Measurements from ENCODE around the gene ADAMTS12.

Gene ADAMTS12

GRCh38 chr5:33583332-33583731, 308.5 kb downstream of the ADAMTS12 start:
- no peak overlapping the region for H3K4me2 ChIP-seq (ENCODE audit: low read length, poor library complexity, severe bottlenecking)
- no peaks in the 10 kb centered on the region for H3K27me3 ChIP-seq (ENCODE audit: control insufficient read depth in 1 of 2, insufficient read depth in 1 of 2, low read length in 2 of 2)
- no peak overlapping the region for H3K14ac ChIP-seq (ENCODE audit: low read length in 2 of 2)
- H2BK15ac ChIP-seq (ENCODE audit: low read depth, poor library complexity, severe bottlenecking), result no peak overlapping the region
- H3K9ac ChIP-seq (ENCODE audit: low read length), result no peak overlapping the region
- H2BK12ac ChIP-seq (ENCODE audit: low read length in 2 of 2), result no peak overlapping the region
- no peak overlapping the region for H3K27ac ChIP-seq (ENCODE audit: low read length, poor library complexity, severe bottlenecking)
- H2BK120ac ChIP-seq (ENCODE audit: low read depth, low read length), result no peak overlapping the region
- H3K79me1 ChIP-seq (replicated peaks; ENCODE audit: low read length, poor library complexity, severe bottlenecking), result peaks cover 2% of the 10 kb centered on the region
- H4K91ac ChIP-seq (ENCODE audit: low read length), result no peak overlapping the region
- no peak overlapping the region for H3K23ac ChIP-seq (ENCODE audit: low read length in 2 of 2)
- H3K4me1 ChIP-seq (ENCODE audit: control insufficient read depth, insufficient read depth, low read depth, low read length), result no peaks in the 10 kb centered on the region
- H3K9me3 ChIP-seq (ENCODE audit: control insufficient read depth, low read length), result no peaks in the 10 kb centered on the region
- no peak overlapping the region for H3K18ac ChIP-seq (ENCODE audit: low read depth in 1 of 2, low read length in 2 of 2)
- H3K4me3 ChIP-seq (ENCODE audit: insufficient read depth in 1 of 2, low read depth in 1 of 2, low read length in 2 of 2), result no peak overlapping the region
- no peak overlapping the region for H2BK5ac ChIP-seq (ENCODE audit: low read depth, low read length, poor library complexity, severe bottlenecking)
- DNase-seq, result no peak
- H2AK5ac ChIP-seq (ENCODE audit: low read length, severe bottlenecking), result no peak overlapping the region
- no peak overlapping the region for H4K8ac ChIP-seq (ENCODE audit: low read length)
- H3K4ac ChIP-seq (ENCODE audit: low read depth in 1 of 2, low read length in 2 of 2), result no peak overlapping the region
- peaks cover 16 to 87% of the 10 kb centered on the region in 2 experiments for H3K36me3 ChIP-seq (ENCODE audit: control insufficient read depth in 1 of 2, insufficient read depth in 2 of 2, low read depth in 1 of 2, low read length in 2 of 2)
- WGBS, result 78% methylated on average over 4 of the region's 6 CpGs
- H2AFZ ChIP-seq (ENCODE audit: low read depth, low read length), result no peak overlapping the region

GRCh38 chr5:33582417-33582816, 309.4 kb downstream of the ADAMTS12 start:
- no peak overlapping the region for H2BK120ac ChIP-seq (ENCODE audit: low read depth, low read length)
- WGBS, result 94% methylated on average over 6 of the region's 7 CpGs
- peaks cover 2% of the 10 kb centered on the region for H3K79me1 ChIP-seq (replicated peaks; ENCODE audit: low read length, poor library complexity, severe bottlenecking)
- H2BK5ac ChIP-seq (ENCODE audit: low read depth, low read length, poor library complexity, severe bottlenecking), result no peak overlapping the region
- H3K23ac ChIP-seq (ENCODE audit: low read length in 2 of 2), result no peak overlapping the region
- no peak overlapping the region for H3K4ac ChIP-seq (ENCODE audit: low read depth in 1 of 2, low read length in 2 of 2)
- no peak overlapping the region for H3K4me2 ChIP-seq (ENCODE audit: low read length, poor library complexity, severe bottlenecking)
- no peak overlapping the region for H3K4me3 ChIP-seq (ENCODE audit: insufficient read depth in 1 of 2, low read depth in 1 of 2, low read length in 2 of 2)
- H2BK15ac ChIP-seq (ENCODE audit: low read depth, poor library complexity, severe bottlenecking), result no peak overlapping the region
- no peak overlapping the region for H2BK12ac ChIP-seq (ENCODE audit: low read length in 2 of 2)
- H3K4me1 ChIP-seq (ENCODE audit: control insufficient read depth, insufficient read depth, low read depth, low read length), result no peaks in the 10 kb centered on the region
- H3K9me3 ChIP-seq (ENCODE audit: control insufficient read depth, low read length), result no peaks in the 10 kb centered on the region
- H3K36me3 ChIP-seq (ENCODE audit: control insufficient read depth in 1 of 2, insufficient read depth in 2 of 2, low read depth in 1 of 2, low read length in 2 of 2), result peaks cover 13 to 87% of the 10 kb centered on the region in 2 experiments
- no peak overlapping the region for H2AFZ ChIP-seq (ENCODE audit: low read depth, low read length)
- H3K14ac ChIP-seq (ENCODE audit: low read length in 2 of 2), result no peak overlapping the region
- H3K9ac ChIP-seq (ENCODE audit: low read length), result no peak overlapping the region
- H2AK5ac ChIP-seq (ENCODE audit: low read length, severe bottlenecking), result no peak overlapping the region
- H3K27me3 ChIP-seq (ENCODE audit: control insufficient read depth in 1 of 2, insufficient read depth in 1 of 2, low read length in 2 of 2), result no peaks in the 10 kb centered on the region
- DNase-seq, result no peak
- H3K18ac ChIP-seq (ENCODE audit: low read depth in 1 of 2, low read length in 2 of 2), result no peak overlapping the region
- H4K8ac ChIP-seq (ENCODE audit: low read length), result no peak overlapping the region
- no peak overlapping the region for H3K27ac ChIP-seq (ENCODE audit: low read length, poor library complexity, severe bottlenecking)
- no peak overlapping the region for H4K91ac ChIP-seq (ENCODE audit: low read length)

DNA sequence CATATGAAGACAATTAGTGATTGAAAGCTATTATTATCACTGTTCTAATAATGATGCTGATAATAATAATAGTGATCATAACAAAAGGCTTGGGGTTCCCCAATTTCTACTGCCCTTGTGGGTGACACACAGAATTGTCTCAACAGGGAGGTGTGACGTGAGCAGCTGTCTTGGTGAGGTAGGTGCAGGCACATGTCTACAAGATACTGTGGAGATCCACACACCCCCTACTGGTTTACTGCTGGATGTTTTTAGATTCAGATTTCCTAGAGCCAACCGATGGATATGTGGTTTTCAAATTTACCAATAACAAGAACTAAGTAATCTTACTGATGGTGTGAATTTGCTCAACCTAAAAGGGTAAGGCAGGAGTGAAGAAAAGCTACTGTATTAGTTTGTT, 312.0 kb downstream of the ADAMTS12 start:
- H3K4me3 ChIP-seq (ENCODE audit: insufficient read depth in 1 of 2, low read depth in 1 of 2, low read length in 2 of 2), result no peak overlapping the region
- H2BK120ac ChIP-seq (ENCODE audit: low read depth, low read length), result no peak overlapping the region
- H2BK15ac ChIP-seq (ENCODE audit: low read depth, poor library complexity, severe bottlenecking), result no peak overlapping the region
- no peak overlapping the region for H3K27ac ChIP-seq (ENCODE audit: low read length, poor library complexity, severe bottlenecking)
- H2AFZ ChIP-seq (ENCODE audit: low read depth, low read length), result no peak overlapping the region
- no peak overlapping the region for H3K18ac ChIP-seq (ENCODE audit: low read depth in 1 of 2, low read length in 2 of 2)
- peaks cover 24 to 85% of the 10 kb centered on the region in 2 experiments for H3K36me3 ChIP-seq (ENCODE audit: control insufficient read depth in 1 of 2, insufficient read depth in 2 of 2, low read depth in 1 of 2, low read length in 2 of 2)
- H4K8ac ChIP-seq (ENCODE audit: low read length), result no peak overlapping the region
- H3K9ac ChIP-seq (ENCODE audit: low read length), result no peak overlapping the region
- H2BK12ac ChIP-seq (ENCODE audit: low read length in 2 of 2), result no peak overlapping the region
- no peaks in the 10 kb centered on the region for H3K27me3 ChIP-seq (ENCODE audit: control insufficient read depth in 1 of 2, insufficient read depth in 1 of 2, low read length in 2 of 2)
- H2BK5ac ChIP-seq (ENCODE audit: low read depth, low read length, poor library complexity, severe bottlenecking), result no peak overlapping the region
- H3K79me1 ChIP-seq (replicated peaks; ENCODE audit: low read length, poor library complexity, severe bottlenecking), result peaks cover 6% of the 10 kb centered on the region
- H3K23ac ChIP-seq (ENCODE audit: low read length in 2 of 2), result no peak overlapping the region
- no peaks in the 10 kb centered on the region for H3K4me1 ChIP-seq (ENCODE audit: control insufficient read depth, insufficient read depth, low read depth, low read length)
- H2AK5ac ChIP-seq (ENCODE audit: low read length, severe bottlenecking), result no peak overlapping the region
- H4K91ac ChIP-seq (ENCODE audit: low read length), result no peak overlapping the region
- H3K14ac ChIP-seq (ENCODE audit: low read length in 2 of 2), result no peak overlapping the region
- WGBS, result 100% methylated on average over 1 of the region's 2 CpGs
- no peaks in the 10 kb centered on the region for H3K9me3 ChIP-seq (ENCODE audit: control insufficient read depth, low read length)
- DNase-seq, result no peak
- no peak overlapping the region for H3K4ac ChIP-seq (ENCODE audit: low read depth in 1 of 2, low read length in 2 of 2)
- H3K4me2 ChIP-seq (ENCODE audit: low read length, poor library complexity, severe bottlenecking), result no peak overlapping the region

GRCh38 chr5:33579152-33579551, 312.6 kb downstream of the ADAMTS12 start:
- Histone ChIP-seq H3K27me3 (ENCODE audit: control insufficient read depth in 1 of 2, insufficient read depth in 1 of 2, low read length in 2 of 2) (no peaks in the 10 kb centered on the region), H2BK15ac (ENCODE audit: low read depth, poor library complexity, severe bottlenecking) (no peak overlapping the region), H4K91ac (ENCODE audit: low read length) (no peak overlapping the region), H3K23ac (ENCODE audit: low read length in 2 of 2) (no peak overlapping the region), H3K79me1 (replicated peaks; ENCODE audit: low read length, poor library complexity, severe bottlenecking) (peaks cover 6% of the 10 kb centered on the region), H2AK5ac (ENCODE audit: low read length, severe bottlenecking) (no peak overlapping the region), H3K27ac (ENCODE audit: low read length, poor library complexity, severe bottlenecking) (no peak overlapping the region), H3K4ac (ENCODE audit: low read depth in 1 of 2, low read length in 2 of 2) (no peak overlapping the region), H2AFZ (ENCODE audit: low read depth, low read length) (no peak overlapping the region), H3K4me1 (ENCODE audit: control insufficient read depth, insufficient read depth, low read depth, low read length) (no peaks in the 10 kb centered on the region), H2BK5ac (ENCODE audit: low read depth, low read length, poor library complexity, severe bottlenecking) (no peak overlapping the region), H4K8ac (ENCODE audit: low read length) (no peak overlapping the region), H3K18ac (ENCODE audit: low read depth in 1 of 2, low read length in 2 of 2) (no peak overlapping the region), H3K9ac (ENCODE audit: low read length) (no peak overlapping the region), H3K36me3 (ENCODE audit: control insufficient read depth in 1 of 2, insufficient read depth in 2 of 2, low read depth in 1 of 2, low read length in 2 of 2) (peaks cover 24 to 81% of the 10 kb centered on the region in 2 experiments), H3K14ac (ENCODE audit: low read length in 2 of 2) (no peak overlapping the region), H3K4me2 (ENCODE audit: low read length, poor library complexity, severe bottlenecking) (no peak overlapping the region), H3K4me3 (ENCODE audit: insufficient read depth in 1 of 2, low read depth in 1 of 2, low read length in 2 of 2) (no peak overlapping the region), H2BK12ac (ENCODE audit: low read length in 2 of 2) (no peak overlapping the region), H2BK120ac (ENCODE audit: low read depth, low read length) (no peak overlapping the region), H3K9me3 (ENCODE audit: control insufficient read depth, low read length) (no peaks in the 10 kb centered on the region)
- WGBS, result 95% methylated on average over 1 of the region's 3 CpGs
- DNase-seq, result no peak

Data from mesenchymal stem cell (in vitro differentiated cells and primary cell).